PC-3 (cell line): ENCODE data around the gene ANKFN1.

ENCODE experiments used
- CTCF ChIP-seq: fragments of 300-600 bp; sonication (generic); conservative IDR thresholded peaks from 2 replicates; pipeline ENCODE4 v1.5.1; 2017; ENCODE audit warnings: antibody characterized with exemption, low read depth, mild to moderate bottlenecking, low read length
- EZH2 ChIP-seq: fragments of 300-600 bp; sonication (generic); IDR thresholded peaks from one replicate; pipeline ENCODE4 v1.6.1; 2017; ENCODE audit warnings: antibody characterized with exemption, mild to moderate bottlenecking, low read length; ENCODE audit not compliant: unreplicated experiment
- EZH2phosphoT487 ChIP-seq: fragments of 300-600 bp; sonication (generic); IDR thresholded peaks from 2 replicates; pipeline ENCODE4 v1.6.1; 2018; ENCODE audit warnings: mild to moderate bottlenecking, antibody characterized with exemption, low read length, borderline replicate concordance

- no peak for TF ChIP-seq CTCF
- no peak for TF ChIP-seq EZH2phosphoT487
- TF ChIP-seq EZH2: no peak
Observed at GRCh38 chr17:56424543-56425044, 271.3 kb downstream of the ANKFN1 start.
